Measurements from ENCODE around the gene XRN2. TPM values are rescaled to one million over a fixed set of nuclear protein-coding genes. Genes with fewer than 3 reads are reported as not detected.

XRN2 gene
- polyA plus RNA-seq, 4 donors = 21.9 to 51.2 (median 26.3) TPM

DNA sequence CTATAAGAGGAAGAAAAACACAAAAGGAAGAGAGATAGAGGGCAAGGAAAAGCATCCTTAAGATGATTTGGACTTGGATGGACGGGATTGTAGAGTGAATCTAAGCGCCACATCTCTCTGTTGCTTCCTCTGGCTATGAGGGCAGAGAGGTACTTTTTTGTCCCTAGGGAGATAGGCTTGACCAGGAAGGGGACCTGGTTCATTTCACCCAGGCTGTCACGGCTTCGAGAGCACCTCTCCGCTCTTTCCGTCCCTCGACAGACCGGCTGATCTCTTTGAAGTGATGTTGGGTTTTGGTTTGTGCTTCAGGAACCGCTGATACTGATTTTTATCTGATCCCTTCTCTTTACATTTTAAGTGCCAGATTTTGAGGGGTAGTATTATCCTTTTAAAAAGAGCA is 74.6 kb downstream of the XRN2 start:
- FAIRE-seq (no peak), DNase-seq (no peak)
- Histone ChIP-seq H3K4me3 (ENCODE audit: low read depth in 1 of 3, low read length in 3 of 3) (no peak overlapping the region), H3K4me1 (ENCODE audit: control insufficient read depth in 3 of 3, insufficient read depth in 2 of 3, low read depth in 1 of 3, low read length in 2 of 3) (no peaks in the 10 kb centered on the region), H3K27ac (ENCODE audit: low read depth in 1 of 3, low read length in 2 of 3) (no peak overlapping the region), H3K27me3 (ENCODE audit: control insufficient read depth in 3 of 3, insufficient read depth in 3 of 3, low read length in 3 of 3) (no peaks in the 10 kb centered on the region), H3K9me3 (ENCODE audit: control insufficient read depth in 2 of 2, insufficient read depth in 1 of 2, low read depth in 1 of 2, low read length in 1 of 2) (no peaks in the 10 kb centered on the region), H3K36me3 (ENCODE audit: control insufficient read depth in 3 of 3, insufficient read depth in 2 of 3, low read depth in 1 of 3, low read length in 3 of 3) (peaks cover 4 to 12% (median 5%) of the 10 kb centered on the region in 3 donors)
- WGBS, 3 donors = 94 to 99% (median 97%) methylated on average over 9 of the region's 9 CpGs

DNA sequence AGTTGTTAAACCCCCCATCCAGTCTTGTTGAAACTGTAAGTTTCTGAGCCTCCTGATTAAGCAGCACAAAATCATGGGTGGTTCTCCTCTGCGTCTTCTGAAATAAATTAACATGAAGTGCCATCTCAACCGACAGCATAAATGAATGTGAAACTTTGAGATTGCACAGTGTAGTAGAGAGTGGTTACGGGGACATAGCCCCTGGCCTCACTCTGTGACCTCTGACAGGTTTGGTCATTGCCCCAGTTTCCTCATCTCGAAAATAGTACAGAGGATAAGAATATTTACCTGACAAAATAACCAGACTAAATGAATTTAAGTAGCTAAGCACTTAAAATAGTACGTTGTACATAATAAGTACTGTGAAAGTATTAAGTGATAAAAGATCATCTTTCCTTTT is 75.1 kb downstream of the XRN2 start:
- DNase-seq (no peak), FAIRE-seq (no peak)
- Histone ChIP-seq H3K36me3 (ENCODE audit: control insufficient read depth in 3 of 3, insufficient read depth in 2 of 3, low read depth in 1 of 3, low read length in 3 of 3) (peaks cover 4 to 12% (median 5%) of the 10 kb centered on the region in 3 donors), H3K4me3 (ENCODE audit: low read depth in 1 of 3, low read length in 3 of 3) (no peak overlapping the region), H3K4me1 (ENCODE audit: control insufficient read depth in 3 of 3, insufficient read depth in 2 of 3, low read depth in 1 of 3, low read length in 2 of 3) (no peaks in the 10 kb centered on the region), H3K27ac (ENCODE audit: low read depth in 1 of 3, low read length in 2 of 3) (no peak overlapping the region), H3K27me3 (ENCODE audit: control insufficient read depth in 3 of 3, insufficient read depth in 3 of 3, low read length in 3 of 3) (no peaks in the 10 kb centered on the region), H3K9me3 (ENCODE audit: control insufficient read depth in 2 of 2, insufficient read depth in 1 of 2, low read depth in 1 of 2, low read length in 1 of 2) (no peaks in the 10 kb centered on the region)
- WGBS, 3 donors = 90 to 93% (median 92%) methylated on average over 5 of the region's 5 CpGs

DNA sequence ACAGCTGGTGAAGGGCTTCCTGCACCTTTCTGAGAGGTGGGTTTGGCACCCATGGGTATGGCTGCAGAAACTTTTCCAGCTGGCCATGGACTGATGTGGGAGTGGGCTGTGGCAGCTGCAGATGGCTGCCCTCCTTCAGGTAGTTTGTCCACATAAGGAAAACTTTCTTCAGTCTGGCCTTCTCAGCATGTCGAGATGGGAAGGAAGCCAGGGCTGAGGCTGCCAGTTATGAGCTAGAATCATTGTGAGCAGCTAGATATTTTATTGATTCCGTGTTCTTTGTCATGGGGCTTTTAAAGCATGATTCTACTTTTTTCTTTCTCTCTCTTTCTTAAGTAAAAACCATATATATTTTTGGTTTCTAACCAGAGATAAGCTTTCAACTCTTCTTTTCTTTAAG is 77.6 kb downstream of the XRN2 start:
- FAIRE-seq (no peak), DNase-seq (no peak)
- H3K36me3 ChIP-seq (ENCODE audit: control insufficient read depth in 3 of 3, insufficient read depth in 2 of 3, low read depth in 1 of 3, low read length in 3 of 3) = peaks cover 8 to 15% (median 9%) of the 10 kb centered on the region in 3 donors
- no peaks in the 10 kb centered on the region for H3K9me3 ChIP-seq (ENCODE audit: control insufficient read depth in 2 of 2, insufficient read depth in 1 of 2, low read depth in 1 of 2, low read length in 1 of 2)
- H3K4me3 ChIP-seq (ENCODE audit: low read depth in 1 of 3, low read length in 3 of 3) = no peak overlapping the region
- WGBS, 3 donors = 85 to 95% (median 86%) methylated on average over 2 of the region's 2 CpGs
- H3K27ac ChIP-seq (ENCODE audit: low read depth in 1 of 3, low read length in 2 of 3) = no peak overlapping the region
- no peaks in the 10 kb centered on the region for H3K4me1 ChIP-seq (ENCODE audit: control insufficient read depth in 3 of 3, insufficient read depth in 2 of 3, low read depth in 1 of 3, low read length in 2 of 3)
- H3K27me3 ChIP-seq (ENCODE audit: control insufficient read depth in 3 of 3, insufficient read depth in 3 of 3, low read length in 3 of 3) = no peaks in the 10 kb centered on the region

GRCh38 chr20:21381619-21382018 is 78.5 kb downstream of the XRN2 start:
- WGBS, 3 donors = 91 to 100% (median 96%) methylated on average over 1 of the region's 1 CpG
- Histone ChIP-seq H3K36me3 (ENCODE audit: control insufficient read depth in 3 of 3, insufficient read depth in 2 of 3, low read depth in 1 of 3, low read length in 3 of 3) (peaks cover 6 to 12% (median 9%) of the 10 kb centered on the region in 3 donors), H3K4me1 (ENCODE audit: control insufficient read depth in 3 of 3, insufficient read depth in 2 of 3, low read depth in 1 of 3, low read length in 2 of 3) (no peaks in the 10 kb centered on the region), H3K27ac (ENCODE audit: low read depth in 1 of 3, low read length in 2 of 3) (no peak overlapping the region), H3K4me3 (ENCODE audit: low read depth in 1 of 3, low read length in 3 of 3) (no peak overlapping the region), H3K9me3 (ENCODE audit: control insufficient read depth in 2 of 2, insufficient read depth in 1 of 2, low read depth in 1 of 2, low read length in 1 of 2) (no peaks in the 10 kb centered on the region), H3K27me3 (ENCODE audit: control insufficient read depth in 3 of 3, insufficient read depth in 3 of 3, low read length in 3 of 3) (no peaks in the 10 kb centered on the region)
- DNase-seq (no peak), FAIRE-seq (no peak)

- WGBS, 3 donors = 95 to 96% (median 95%) methylated on average over 5 of the region's 5 CpGs
- no peak for FAIRE-seq
- H3K36me3 ChIP-seq (ENCODE audit: control insufficient read depth in 3 of 3, insufficient read depth in 2 of 3, low read depth in 1 of 3, low read length in 3 of 3) = peaks cover 6 to 15% (median 9%) of the 10 kb centered on the region in 3 donors
Measured at GRCh38 chr20:21384308-21384892, 81.3 kb downstream of the XRN2 start.

DNA sequence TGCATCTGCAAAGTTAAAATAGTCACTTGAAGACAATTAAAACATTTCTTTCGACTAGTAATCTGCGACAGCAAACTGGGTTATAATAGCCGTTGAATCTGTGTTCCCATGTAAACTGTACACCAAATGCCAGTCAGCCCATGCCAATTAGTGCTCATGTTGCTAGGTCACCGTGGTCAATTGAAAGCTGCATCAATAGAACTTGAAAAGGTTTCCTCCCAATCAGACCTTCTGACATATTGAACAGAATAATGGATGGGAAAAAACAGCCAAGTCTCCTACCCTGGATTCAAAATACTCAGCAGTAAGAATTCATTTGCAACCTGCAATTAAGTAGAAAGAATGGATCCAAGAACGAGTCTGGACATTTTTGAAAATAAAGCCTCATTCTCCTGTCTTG is 83.0 kb downstream of the XRN2 start:
- Histone ChIP-seq H3K27me3 (ENCODE audit: control insufficient read depth in 3 of 3, insufficient read depth in 3 of 3, low read length in 3 of 3) (peaks cover 0 to 5% (median 3%) of the 10 kb centered on the region in 3 donors), H3K9me3 (ENCODE audit: control insufficient read depth in 2 of 2, insufficient read depth in 1 of 2, low read depth in 1 of 2, low read length in 1 of 2) (no peaks in the 10 kb centered on the region), H3K36me3 (ENCODE audit: control insufficient read depth in 3 of 3, insufficient read depth in 2 of 3, low read depth in 1 of 3, low read length in 3 of 3) (peaks cover 4 to 15% (median 6%) of the 10 kb centered on the region in 3 donors), H3K4me3 (ENCODE audit: low read depth in 1 of 3, low read length in 3 of 3) (no peak overlapping the region), H3K4me1 (ENCODE audit: control insufficient read depth in 3 of 3, insufficient read depth in 2 of 3, low read depth in 1 of 3, low read length in 2 of 3) (no peaks in the 10 kb centered on the region), H3K27ac (ENCODE audit: low read depth in 1 of 3, low read length in 2 of 3) (no peak overlapping the region)
- no peak for FAIRE-seq
- DNase-seq = no peak
- 94 to 96% (median 95%) methylated on average over 5 of the region's 5 CpGs for WGBS, 3 donors

More at GRCh38 chr20:21384308-21384892, 81.3 kb downstream of the XRN2 start:
- H3K4me3 ChIP-seq (ENCODE audit: low read depth in 1 of 3, low read length in 3 of 3) = no peak overlapping the region
- H3K27ac ChIP-seq (ENCODE audit: low read depth in 1 of 3, low read length in 2 of 3) = no peak overlapping the region
- DNase-seq = no peak
- H3K4me1 ChIP-seq (ENCODE audit: control insufficient read depth in 3 of 3, insufficient read depth in 2 of 3, low read depth in 1 of 3, low read length in 2 of 3) = no peaks in the 10 kb centered on the region
- H3K27me3 ChIP-seq (ENCODE audit: control insufficient read depth in 3 of 3, insufficient read depth in 3 of 3, low read length in 3 of 3) = no peaks in the 10 kb centered on the region
- H3K9me3 ChIP-seq (ENCODE audit: control insufficient read depth in 2 of 2, insufficient read depth in 1 of 2, low read depth in 1 of 2, low read length in 1 of 2) = no peaks in the 10 kb centered on the region

DNA sequence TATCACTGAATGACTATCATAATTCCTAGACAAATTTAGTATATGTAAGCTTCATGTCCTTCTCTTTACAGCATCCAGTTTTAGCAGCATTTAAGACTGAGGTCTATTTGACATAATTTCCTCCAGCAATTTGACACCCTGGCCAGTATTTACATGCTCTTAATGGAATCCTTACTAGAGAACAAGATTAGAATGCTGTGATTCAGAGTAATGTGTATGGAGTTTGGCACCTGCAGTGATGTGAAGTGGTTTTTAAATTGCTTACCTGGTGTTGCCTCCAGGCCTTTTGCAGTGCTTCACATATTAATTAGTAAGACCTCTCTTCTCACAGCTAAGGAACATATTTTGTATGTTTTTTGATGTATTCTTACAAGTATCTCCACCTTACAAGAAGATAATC is 84.4 kb downstream of the XRN2 start:
- no peak for DNase-seq
- Histone ChIP-seq H3K4me1 (ENCODE audit: control insufficient read depth in 3 of 3, insufficient read depth in 2 of 3, low read depth in 1 of 3, low read length in 2 of 3) (peaks cover 0 to 3% (median 0%) of the 10 kb centered on the region in 3 donors), H3K27me3 (ENCODE audit: control insufficient read depth in 3 of 3, insufficient read depth in 3 of 3, low read length in 3 of 3) (peaks cover 0 to 16% (median 12%) of the 10 kb centered on the region in 3 donors), H3K36me3 (ENCODE audit: control insufficient read depth in 3 of 3, insufficient read depth in 2 of 3, low read depth in 1 of 3, low read length in 3 of 3) (peaks cover 4 to 12% (median 6%) of the 10 kb centered on the region in 3 donors), H3K4me3 (ENCODE audit: low read depth in 1 of 3, low read length in 3 of 3) (no peak overlapping the region), H3K27ac (ENCODE audit: low read depth in 1 of 3, low read length in 2 of 3) (no peak overlapping the region), H3K9me3 (ENCODE audit: control insufficient read depth in 2 of 2, insufficient read depth in 1 of 2, low read depth in 1 of 2, low read length in 1 of 2) (no peaks in the 10 kb centered on the region)
- no peak for FAIRE-seq

DNA sequence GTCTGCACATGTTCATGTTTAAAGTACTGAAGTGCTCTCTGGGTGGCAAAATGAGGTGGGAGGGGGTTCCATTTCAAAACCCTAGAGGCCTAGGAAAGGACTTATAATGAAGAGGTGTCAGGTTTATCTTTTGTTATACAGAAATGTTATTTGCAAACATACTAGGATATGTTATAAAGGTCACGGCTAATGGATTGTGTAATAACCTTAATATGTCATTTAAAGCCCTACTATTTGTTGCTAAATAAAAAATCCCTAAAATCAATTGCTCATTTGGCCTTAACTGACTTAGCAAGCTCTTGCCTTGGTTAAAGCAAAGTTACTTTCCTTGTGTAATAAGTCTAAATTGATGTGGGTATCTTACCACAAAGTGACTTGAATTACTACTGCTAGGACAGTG is 85.4 kb downstream of the XRN2 start:
- Histone ChIP-seq H3K4me3 (ENCODE audit: low read depth in 1 of 3, low read length in 3 of 3) (no peak overlapping the region), H3K4me1 (ENCODE audit: control insufficient read depth in 3 of 3, insufficient read depth in 2 of 3, low read depth in 1 of 3, low read length in 2 of 3) (peaks cover 0 to 3% (median 0%) of the 10 kb centered on the region in 3 donors), H3K9me3 (ENCODE audit: control insufficient read depth in 2 of 2, insufficient read depth in 1 of 2, low read depth in 1 of 2, low read length in 1 of 2) (no peaks in the 10 kb centered on the region), H3K36me3 (ENCODE audit: control insufficient read depth in 3 of 3, insufficient read depth in 2 of 3, low read depth in 1 of 3, low read length in 3 of 3) (peaks cover 4 to 10% (median 6%) of the 10 kb centered on the region in 3 donors), H3K27me3 (ENCODE audit: control insufficient read depth in 3 of 3, insufficient read depth in 3 of 3, low read length in 3 of 3) (peaks cover 0 to 27% (median 16%) of the 10 kb centered on the region in 3 donors), H3K27ac (ENCODE audit: low read depth in 1 of 3, low read length in 2 of 3) (no peak overlapping the region)
- no peak for DNase-seq
- no peak for FAIRE-seq
- 83 to 87% (median 85%) methylated on average over 1 of the region's 1 CpG for WGBS, 3 donors

GRCh38 chr20:21389368-21389767 is 86.2 kb downstream of the XRN2 start:
- Histone ChIP-seq H3K4me3 (ENCODE audit: low read depth in 1 of 3, low read length in 3 of 3) (no peak overlapping the region), H3K27me3 (ENCODE audit: control insufficient read depth in 3 of 3, insufficient read depth in 3 of 3, low read length in 3 of 3) (peaks cover 0 to 27% (median 16%) of the 10 kb centered on the region in 3 donors), H3K27ac (ENCODE audit: low read depth in 1 of 3, low read length in 2 of 3) (no peak overlapping the region), H3K36me3 (ENCODE audit: control insufficient read depth in 3 of 3, insufficient read depth in 2 of 3, low read depth in 1 of 3, low read length in 3 of 3) (peaks cover 3 to 10% (median 5%) of the 10 kb centered on the region in 3 donors), H3K9me3 (ENCODE audit: control insufficient read depth in 2 of 2, insufficient read depth in 1 of 2, low read depth in 1 of 2, low read length in 1 of 2) (no peaks in the 10 kb centered on the region), H3K4me1 (ENCODE audit: control insufficient read depth in 3 of 3, insufficient read depth in 2 of 3, low read depth in 1 of 3, low read length in 2 of 3) (peaks cover 0 to 3% (median 0%) of the 10 kb centered on the region in 3 donors)
- FAIRE-seq (no peak), DNase-seq (no peak)
- 0 to 41% (median 2%) methylated on average over 1 of the region's 1 CpG for WGBS, 3 donors
